Gastrocnemius medialis (tissue), 4 donors: ENCODE data around the gene MRE11.

Source experiments
- POLR2A ChIP-seq, 2 donors: fragments of 450-650 bp; IDR thresholded peaks; one replicate each; pipeline ENCODE4 v1.6.1; 2017; ENCODE audit warnings: antibody characterized with exemption in 2 of 2, mild to moderate bottlenecking in 2 of 2, moderate library complexity in 2 of 2
- TF ChIP-seq, protein P1 (sequence below), 5 experiments: fragments of 450-650 bp in 3 of 5; fragments of 200-600 bp in 2 of 5; sonication (generic) in 2 of 5; IDR thresholded peaks in 4 of 5; conservative IDR thresholded peaks in 1 of 5; 1 replicate in 4 of 5; 2 replicates in 1 of 5; pipeline ENCODE4 v1.5.1; 2016 to 2019; ENCODE audit warnings: antibody characterized with exemption in 5 of 5, mild to moderate bottlenecking in 3 of 5, moderate library complexity in 3 of 5

DNA sequence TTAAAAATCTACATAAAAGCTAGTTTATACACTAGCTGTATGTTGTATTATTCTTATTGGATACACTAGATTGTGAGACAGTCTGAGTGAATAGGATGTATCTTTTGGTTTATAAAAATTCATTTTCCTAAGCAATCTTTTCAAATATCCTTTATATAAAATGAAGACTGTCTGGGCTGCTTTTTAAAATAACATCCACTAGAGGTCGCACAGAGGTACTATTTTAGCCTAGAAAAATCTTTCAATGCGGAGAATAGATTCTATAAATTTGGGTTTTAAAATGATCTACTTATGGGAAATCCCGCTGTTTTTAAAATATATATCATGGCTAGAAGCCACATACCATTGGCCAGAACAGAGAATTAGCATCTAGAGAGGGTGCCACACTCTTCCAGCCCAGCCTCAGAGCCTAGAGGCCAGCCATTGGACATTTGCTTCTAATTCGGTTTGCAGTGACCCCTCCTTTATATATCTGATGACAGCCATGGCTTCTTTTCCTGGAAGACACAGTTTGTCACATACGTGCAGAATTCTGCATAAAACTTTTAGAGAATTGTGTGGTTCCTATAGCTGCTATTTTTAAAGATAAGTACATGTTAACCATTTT, 25.9 kb upstream of the MRE11 start:
- TF ChIP-seq, protein P1, sequence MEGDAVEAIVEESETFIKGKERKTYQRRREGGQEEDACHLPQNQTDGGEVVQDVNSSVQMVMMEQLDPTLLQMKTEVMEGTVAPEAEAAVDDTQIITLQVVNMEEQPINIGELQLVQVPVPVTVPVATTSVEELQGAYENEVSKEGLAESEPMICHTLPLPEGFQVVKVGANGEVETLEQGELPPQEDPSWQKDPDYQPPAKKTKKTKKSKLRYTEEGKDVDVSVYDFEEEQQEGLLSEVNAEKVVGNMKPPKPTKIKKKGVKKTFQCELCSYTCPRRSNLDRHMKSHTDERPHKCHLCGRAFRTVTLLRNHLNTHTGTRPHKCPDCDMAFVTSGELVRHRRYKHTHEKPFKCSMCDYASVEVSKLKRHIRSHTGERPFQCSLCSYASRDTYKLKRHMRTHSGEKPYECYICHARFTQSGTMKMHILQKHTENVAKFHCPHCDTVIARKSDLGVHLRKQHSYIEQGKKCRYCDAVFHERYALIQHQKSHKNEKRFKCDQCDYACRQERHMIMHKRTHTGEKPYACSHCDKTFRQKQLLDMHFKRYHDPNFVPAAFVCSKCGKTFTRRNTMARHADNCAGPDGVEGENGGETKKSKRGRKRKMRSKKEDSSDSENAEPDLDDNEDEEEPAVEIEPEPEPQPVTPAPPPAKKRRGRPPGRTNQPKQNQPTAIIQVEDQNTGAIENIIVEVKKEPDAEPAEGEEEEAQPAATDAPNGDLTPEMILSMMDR (IDR thresholded peaks at IDR 0.05 in 4 of 5, conservative IDR thresholded peaks at IDR 0.05 in 1 of 5), result peak; percentile 31 to 75 (median 41)
- TF ChIP-seq POLR2A (IDR thresholded peaks at IDR 0.05), result no peak
